HepG2 (cell line): ENCODE data around the gene PEX3. TPM values are rescaled to one million over a fixed set of nuclear protein-coding genes. Genes with fewer than 3 reads are reported as not detected.

Experiments used
- CREM ChIP-seq, 2 experiments: sonication (generic) in 1 of 2; formaldehyde crosslinking in 1 of 2; IDR thresholded peaks; 2 replicates each; pipeline versions ENCODE4 v1.4.0 to v1.6.1; 2016 to 2020; ENCODE audit warnings: antibody characterized with exemption in 1 of 2, mild to moderate bottlenecking in 1 of 2, missing genetic modification reagents in 1 of 2
- CTCF ChIP-seq: sonication (generic); formaldehyde crosslinking; IDR thresholded peaks from 2 replicates; pipeline ENCODE4 v1.5.0; 2020; ENCODE audit warnings: mild to moderate bottlenecking, missing genetic modification reagents, moderate library complexity
- EHMT2 ChIP-seq: fragments of 200-600 bp; sonication (generic); IDR thresholded peaks from 2 replicates; pipeline ENCODE4 v1.7.0; 2017; ENCODE audit warnings: antibody characterized with exemption, low read depth, low read length, borderline replicate concordance
- ELF3 ChIP-seq: IDR thresholded peaks from 2 replicates; pipeline ENCODE4 v1.6.1; 2016; ENCODE audit warnings: missing genetic modification reagents, missing compliant biosample characterization
- KMT2B ChIP-seq: IDR thresholded peaks from 2 replicates; pipeline ENCODE4 v1.6.1; 2016; ENCODE audit warnings: missing genetic modification reagents, missing compliant biosample characterization
- MEIS2 ChIP-seq: sonication (generic); formaldehyde crosslinking; IDR thresholded peaks from 2 replicates; pipeline ENCODE4 v1.9.0; 2021; ENCODE audit warnings: mild to moderate bottlenecking, missing genetic modification reagents
- PHF21A ChIP-seq: sonication (generic); formaldehyde crosslinking; IDR thresholded peaks from 2 replicates; pipeline ENCODE4 v1.5.0; 2020; ENCODE audit warnings: mild to moderate bottlenecking, missing genetic modification reagents
- STAG1 ChIP-seq: sonication (generic); formaldehyde crosslinking; IDR thresholded peaks from 2 replicates; pipeline ENCODE4 v1.4.0; 2020; ENCODE audit warnings: missing genetic modification reagents
- XRCC5 ChIP-seq: fragments of 200-400 bp; formaldehyde crosslinking; optimal IDR thresholded peaks from 2 replicates; pipeline ENCODE3; 2017; ENCODE audit warnings: mild to moderate bottlenecking, low read length
- polyA plus RNA-seq, 8 experiments: library from polyadenylated mRNA; depleted of rRNA in 3 of 8; stranded (reverse) in 7 of 8; unstranded in 1 of 8; fragments of >200 nt; fragmentation: Illumina TruSeq in 4 of 8; extraction: Trizol in 4 of 8; gene quantifications; 2 replicates each; pipeline versions ENCODE4 v1.2.1 to v1.2.3, GENCODE V29; 2011 to 2016; ENCODE audit warnings: low read depth in 4 of 8, missing spikeins in 1 of 8, mixed read lengths in 1 of 8; ENCODE audit not compliant: insufficient read depth in 1 of 8
- total RNA-seq, 5 experiments: library from RNA; depleted of rRNA; stranded (reverse); fragments of >200 nt; fragmentation: Illumina TruSeq; extraction: Trizol; gene quantifications; 2 replicates each; pipeline ENCODE4 v1.2.3, GENCODE V29; 2016; ENCODE audit warnings: low read depth in 1 of 5
- TF ChIP-seq, protein P1 (sequence below): sonication (generic); formaldehyde crosslinking; IDR thresholded peaks from 2 replicates; pipeline ENCODE4 v1.5.0; 2020; ENCODE audit warnings: missing genetic modification reagents

PEX3 gene
- total and polyA plus RNA-seq, 2 of the 13 experiments (the other 11 are each of a cell fraction or from before 2014, with no cell fraction given) = 30.9 to 40.8 TPM

DNA sequence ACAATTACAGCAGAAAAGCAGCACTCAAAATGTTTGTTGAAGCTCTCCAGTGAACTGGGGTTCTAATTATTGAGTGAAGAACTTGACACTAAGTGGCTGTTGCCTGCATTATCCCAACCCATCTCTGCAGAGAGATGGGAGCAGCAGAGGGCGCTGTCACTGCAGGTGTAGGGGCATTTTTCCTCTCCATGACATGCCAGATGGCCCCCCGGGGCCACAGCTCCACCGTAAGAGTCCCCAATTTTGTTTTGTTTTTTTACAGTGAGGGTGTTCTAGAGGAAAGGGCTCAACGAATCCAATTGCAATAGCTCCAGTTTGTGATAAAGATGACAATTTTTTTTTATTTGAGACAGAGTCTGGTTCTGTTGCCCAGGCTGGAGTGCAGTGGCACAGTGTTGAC lies 62.8 kb downstream of the PEX3 start (continued):
- no peak for TF ChIP-seq KMT2B (CRISPR knock-in tag)
- TF ChIP-seq CTCF (CRISPR knock-in tag) = peak; percentile 74
- TF ChIP-seq, protein P1, sequence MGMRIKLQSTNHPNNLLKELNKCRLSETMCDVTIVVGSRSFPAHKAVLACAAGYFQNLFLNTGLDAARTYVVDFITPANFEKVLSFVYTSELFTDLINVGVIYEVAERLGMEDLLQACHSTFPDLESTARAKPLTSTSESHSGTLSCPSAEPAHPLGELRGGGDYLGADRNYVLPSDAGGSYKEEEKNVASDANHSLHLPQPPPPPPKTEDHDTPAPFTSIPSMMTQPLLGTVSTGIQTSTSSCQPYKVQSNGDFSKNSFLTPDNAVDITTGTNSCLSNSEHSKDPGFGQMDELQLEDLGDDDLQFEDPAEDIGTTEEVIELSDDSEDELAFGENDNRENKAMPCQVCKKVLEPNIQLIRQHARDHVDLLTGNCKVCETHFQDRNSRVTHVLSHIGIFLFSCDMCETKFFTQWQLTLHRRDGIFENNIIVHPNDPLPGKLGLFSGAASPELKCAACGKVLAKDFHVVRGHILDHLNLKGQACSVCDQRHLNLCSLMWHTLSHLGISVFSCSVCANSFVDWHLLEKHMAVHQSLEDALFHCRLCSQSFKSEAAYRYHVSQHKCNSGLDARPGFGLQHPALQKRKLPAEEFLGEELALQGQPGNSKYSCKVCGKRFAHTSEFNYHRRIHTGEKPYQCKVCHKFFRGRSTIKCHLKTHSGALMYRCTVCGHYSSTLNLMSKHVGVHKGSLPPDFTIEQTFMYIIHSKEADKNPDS (CRISPR knock-in tag) = no peak
- TF ChIP-seq EHMT2 = no peak
- no peak for TF ChIP-seq CREM (IDR thresholded peaks at IDR 0.05)
- no peak for TF ChIP-seq CREM (CRISPR knock-in tag; IDR thresholded peaks at IDR 0.05)
- peak; percentile 28; the same call in 1 of the 2 replicates for TF ChIP-seq ELF3 (CRISPR knock-in tag)
- peak; percentile 73 for TF ChIP-seq STAG1
- no peak for TF ChIP-seq PHF21A (CRISPR knock-in tag)
- TF ChIP-seq MEIS2 (CRISPR knock-in tag) = no peak
- peak; percentile 41 for TF ChIP-seq XRCC5
